ENCODE results near the gene C16orf74. TPM values are rescaled to one million over a fixed set of nuclear protein-coding genes. Genes with fewer than 3 reads are reported as not detected.

Gene C16orf74
- total RNA-seq, 1 donor from 2014 or later = 3.1 TPM

DNA sequence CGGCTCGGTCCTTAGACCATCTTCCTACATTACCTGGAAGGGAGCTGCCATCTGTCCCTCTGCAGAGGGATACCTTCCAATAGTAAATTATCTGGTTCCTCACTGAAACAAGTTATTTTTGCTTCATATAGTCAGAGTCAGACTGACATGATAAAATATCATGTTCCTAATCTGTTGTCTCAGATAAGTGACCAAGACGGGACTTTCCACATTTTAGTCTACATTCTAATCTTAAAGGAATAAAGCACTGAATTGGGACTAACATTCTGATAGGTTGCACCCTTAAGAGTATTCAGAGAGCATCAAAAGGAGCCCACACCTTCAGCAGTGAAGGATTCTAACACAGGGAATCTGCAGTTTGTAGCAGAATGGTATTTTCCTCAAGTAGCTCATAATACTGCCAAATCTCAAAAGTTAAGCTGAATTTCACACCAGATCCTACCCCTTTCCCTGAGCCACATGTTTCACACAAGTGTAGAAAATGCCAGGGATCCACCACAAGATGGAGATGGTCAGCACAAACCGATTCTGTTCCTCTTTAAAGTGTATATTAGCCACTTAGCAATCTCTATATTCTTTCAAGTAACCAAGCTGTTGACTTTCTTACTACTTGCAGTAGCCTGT is 75.5 kb downstream of the C16orf74 start:
- Mint-ChIP-seq H3K9me3 (no peaks in the 10 kb centered on the region), H3K4me1 (ENCODE audit: unreplicated experiment) (peaks cover 8% of the 10 kb centered on the region), H3K27ac (peak overlapping the region; percentile 25), H3K36me3 (peaks cover 28% of the 10 kb centered on the region), H3K4me3 (no peak overlapping the region), H3K27me3 (no peaks in the 10 kb centered on the region)
- no peak for DNase-seq (ENCODE audit: extremely low spot score, unreplicated experiment)
- TF ChIP-seq, protein P1, sequence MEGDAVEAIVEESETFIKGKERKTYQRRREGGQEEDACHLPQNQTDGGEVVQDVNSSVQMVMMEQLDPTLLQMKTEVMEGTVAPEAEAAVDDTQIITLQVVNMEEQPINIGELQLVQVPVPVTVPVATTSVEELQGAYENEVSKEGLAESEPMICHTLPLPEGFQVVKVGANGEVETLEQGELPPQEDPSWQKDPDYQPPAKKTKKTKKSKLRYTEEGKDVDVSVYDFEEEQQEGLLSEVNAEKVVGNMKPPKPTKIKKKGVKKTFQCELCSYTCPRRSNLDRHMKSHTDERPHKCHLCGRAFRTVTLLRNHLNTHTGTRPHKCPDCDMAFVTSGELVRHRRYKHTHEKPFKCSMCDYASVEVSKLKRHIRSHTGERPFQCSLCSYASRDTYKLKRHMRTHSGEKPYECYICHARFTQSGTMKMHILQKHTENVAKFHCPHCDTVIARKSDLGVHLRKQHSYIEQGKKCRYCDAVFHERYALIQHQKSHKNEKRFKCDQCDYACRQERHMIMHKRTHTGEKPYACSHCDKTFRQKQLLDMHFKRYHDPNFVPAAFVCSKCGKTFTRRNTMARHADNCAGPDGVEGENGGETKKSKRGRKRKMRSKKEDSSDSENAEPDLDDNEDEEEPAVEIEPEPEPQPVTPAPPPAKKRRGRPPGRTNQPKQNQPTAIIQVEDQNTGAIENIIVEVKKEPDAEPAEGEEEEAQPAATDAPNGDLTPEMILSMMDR (conservative IDR thresholded peaks at IDR 0.05) = peak; percentile 66

DNA sequence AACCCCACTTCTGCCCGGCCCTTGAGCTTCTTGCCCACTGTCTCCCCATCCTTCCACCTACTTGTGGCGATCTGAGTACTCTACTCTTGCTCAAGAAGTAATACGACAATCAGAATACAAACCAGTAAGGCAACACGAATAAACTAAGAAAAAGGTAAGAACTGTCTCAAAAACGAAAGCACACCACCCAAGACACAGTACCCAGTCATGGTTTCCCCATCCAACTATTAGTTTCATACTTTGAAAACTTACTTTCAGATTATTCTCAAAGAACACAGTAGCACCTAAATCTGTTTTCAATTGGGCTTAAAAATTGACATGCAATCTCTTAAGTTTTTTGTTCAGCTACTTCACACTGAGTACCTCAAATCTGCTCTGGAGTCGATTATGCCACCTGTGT is 76.1 kb downstream of the C16orf74 start:
- TF ChIP-seq, protein P1 (conservative IDR thresholded peaks at IDR 0.05) = no peak
- H3K27ac Mint-ChIP-seq = peak overlapping the region; percentile 25

DNA sequence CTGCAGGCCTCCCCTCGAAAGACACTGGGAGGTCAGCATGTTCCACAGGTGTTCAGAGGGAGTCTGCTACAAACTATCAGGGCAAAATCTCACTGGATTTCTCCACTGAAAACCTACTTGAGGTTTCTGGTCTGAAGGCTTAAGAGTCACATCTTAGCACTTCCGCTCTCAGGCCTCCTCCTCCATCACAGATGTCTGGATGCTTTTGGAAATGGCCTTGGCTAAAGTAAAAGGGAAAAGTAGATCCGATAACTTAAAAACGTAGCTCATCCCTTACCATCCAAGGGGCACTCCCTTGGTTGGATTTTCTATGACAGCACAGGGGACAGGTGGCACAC is 76.5 kb downstream of the C16orf74 start:
- peaks cover 8% of the 10 kb centered on the region for H3K4me1 Mint-ChIP-seq (ENCODE audit: unreplicated experiment)
- H3K4me3 Mint-ChIP-seq = no peak overlapping the region
- peak overlapping the region; percentile 25 for H3K27ac Mint-ChIP-seq
- no peaks in the 10 kb centered on the region for H3K9me3 Mint-ChIP-seq
- peaks cover 31% of the 10 kb centered on the region for H3K36me3 Mint-ChIP-seq
- TF ChIP-seq, protein P1 (conservative IDR thresholded peaks at IDR 0.05) = no peak
- H3K27me3 Mint-ChIP-seq = no peaks in the 10 kb centered on the region
- DNase-seq (ENCODE audit: extremely low spot score, unreplicated experiment) = no peak

More for the DNA sequence above, 76.1 kb downstream of the C16orf74 start:
- H3K27me3 Mint-ChIP-seq = no peaks in the 10 kb centered on the region
- H3K4me3 Mint-ChIP-seq = no peak overlapping the region
- no peak for DNase-seq (ENCODE audit: extremely low spot score, unreplicated experiment)
- H3K9me3 Mint-ChIP-seq = no peaks in the 10 kb centered on the region
- H3K4me1 Mint-ChIP-seq (ENCODE audit: unreplicated experiment) = peaks cover 8% of the 10 kb centered on the region
- peaks cover 31% of the 10 kb centered on the region for H3K36me3 Mint-ChIP-seq

DNA sequence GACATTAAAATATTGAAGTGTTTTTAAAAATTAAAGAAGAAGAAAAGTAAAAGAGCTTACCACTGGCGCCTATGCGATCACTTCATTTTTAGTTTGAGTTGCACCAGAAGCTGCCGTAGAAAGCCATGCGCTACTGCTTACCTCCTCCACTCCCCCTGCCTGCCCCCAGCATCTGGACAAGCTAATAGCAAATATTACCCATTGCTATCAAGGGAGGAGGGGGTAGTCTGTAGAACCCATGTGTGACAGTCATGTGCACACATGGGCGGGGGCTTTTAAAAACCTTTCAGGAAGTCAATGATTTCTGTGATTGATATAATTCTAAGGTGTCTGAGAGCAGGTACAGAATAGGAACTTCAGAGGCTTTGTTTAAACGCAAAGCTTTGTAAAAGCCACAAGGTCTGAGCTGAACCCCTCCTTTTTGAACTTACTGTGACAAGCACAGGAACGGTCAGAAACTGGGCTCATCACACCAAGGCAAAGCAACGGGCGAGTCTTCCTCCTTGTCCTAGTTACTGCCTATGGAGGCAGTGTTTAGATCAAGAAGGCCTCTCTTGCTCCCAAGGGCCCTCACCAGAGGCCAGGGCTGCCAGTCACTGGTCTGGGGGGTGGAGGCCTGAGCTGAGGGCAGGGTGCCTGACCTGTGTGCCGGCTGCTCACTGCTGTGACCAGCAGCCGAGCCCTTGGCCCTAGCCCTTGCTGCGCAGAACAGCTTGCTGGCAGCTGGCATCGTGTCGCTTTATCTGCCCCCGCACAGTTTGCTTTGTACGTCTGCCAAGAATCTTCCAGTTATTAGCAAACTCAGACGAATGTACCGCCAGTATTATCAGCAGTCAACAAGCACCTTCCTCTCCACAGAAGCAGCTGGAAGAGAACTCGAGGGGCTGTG is 77.1 kb downstream of the C16orf74 start:
- no peak overlapping the region for H3K27ac Mint-ChIP-seq
- H3K4me1 Mint-ChIP-seq (ENCODE audit: unreplicated experiment) = peaks cover 8% of the 10 kb centered on the region
- no peaks in the 10 kb centered on the region for H3K27me3 Mint-ChIP-seq
- TF ChIP-seq, protein P1 (conservative IDR thresholded peaks at IDR 0.05) = no peak
- DNase-seq (ENCODE audit: extremely low spot score, unreplicated experiment) = no peak
- peaks cover 33% of the 10 kb centered on the region for H3K36me3 Mint-ChIP-seq
- H3K9me3 Mint-ChIP-seq = no peaks in the 10 kb centered on the region
- no peak overlapping the region for H3K4me3 Mint-ChIP-seq

DNA sequence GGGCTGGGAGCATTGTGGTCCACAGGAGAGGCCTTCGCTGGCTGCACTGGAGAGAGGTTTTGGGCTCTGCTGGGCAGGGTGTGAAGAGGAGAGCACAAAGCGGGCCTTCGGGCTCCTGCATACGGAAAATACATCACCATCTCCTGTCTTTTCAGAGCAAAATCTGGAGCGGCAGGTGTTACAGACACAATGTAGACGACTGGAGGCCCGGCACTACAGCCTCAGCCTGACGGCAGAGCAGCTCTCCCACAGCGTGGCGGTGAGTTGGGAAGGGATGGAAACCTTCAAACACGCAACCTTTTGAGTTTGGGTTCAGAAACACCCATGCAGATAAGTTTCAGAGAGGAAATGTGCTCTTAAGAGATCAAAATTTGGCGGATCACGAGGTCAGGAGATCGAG is 80.1 kb downstream of the C16orf74 start:
- H3K36me3 Mint-ChIP-seq = peaks cover 40% of the 10 kb centered on the region
- DNase-seq (ENCODE audit: extremely low spot score, unreplicated experiment) = no peak

More for the DNA sequence above, 80.1 kb downstream of the C16orf74 start:
- no peaks in the 10 kb centered on the region for H3K9me3 Mint-ChIP-seq
- no peak overlapping the region for H3K27ac Mint-ChIP-seq
- TF ChIP-seq, protein P1 (conservative IDR thresholded peaks at IDR 0.05) = no peak
- H3K4me3 Mint-ChIP-seq = no peak overlapping the region
- H3K4me1 Mint-ChIP-seq (ENCODE audit: unreplicated experiment) = peaks cover 8% of the 10 kb centered on the region
- H3K27me3 Mint-ChIP-seq = no peaks in the 10 kb centered on the region
